Tibial artery (tissue), 4 donors: ENCODE data around the gene POFUT2.
A peak's percentile ranks its signal among the peaks of the same experiment; 100 is the strongest.
"Not testable (repeated sequence)": the region's sequence is repeated elsewhere in the genome, so short reads cannot be mapped to it uniquely, and the experiment has no call there.

ENCODE experiments used
- DNase-seq, 2 donors: peaks; one replicate each; pipeline ENCODE4 v3.0.0-alpha.2; 2019
- H3K27ac ChIP-seq, 2 donors: fragments of 200-600 bp; sonication (generic) in 1 of 2; 1 replicate in 1 of 2; 2 replicates in 1 of 2; pipeline ENCODE4 v1.5.1; 2018 to 2019; ENCODE audit warnings: mild to moderate bottlenecking in 1 of 2
- H3K27me3 ChIP-seq, 2 donors: fragments of 200-600 bp; sonication (generic) in 1 of 2; one replicate each; pipeline versions ENCODE4 v1.5.1 to v1.6.0; 2016 to 2019
- H3K36me3 ChIP-seq, 3 donors: fragments of 200-600 bp; sonication (generic) in 2 of 3; one replicate each; pipeline ENCODE4 v1.5.1; 2016 to 2019; ENCODE audit warnings: mild to moderate bottlenecking in 2 of 3
- H3K4me1 ChIP-seq, 4 donors: fragments of 200-600 bp; sonication (generic) in 2 of 4; 1 replicate in 3 of 4; 2 replicates in 1 of 4; pipeline ENCODE4 v1.5.1; 2016 to 2019
- H3K4me3 ChIP-seq, 2 donors: fragments of 200-600 bp; sonication (generic) in 1 of 2; 1 replicate in 1 of 2; 2 replicates in 1 of 2; pipeline ENCODE4 v1.5.1; 2018 to 2019; ENCODE audit warnings: mild to moderate bottlenecking in 2 of 2
- H3K9me3 ChIP-seq, 3 donors: fragments of 200-600 bp; sonication (generic) in 1 of 3; one replicate each; pipeline ENCODE4 v1.5.1; 2016 to 2019
- intact Hi-C: fragments of 100-400 bp; cut with DNase I; formaldehyde crosslinking; loops from one replicate; pipeline ENCODE4 v1.15.0; 2023; ENCODE audit warnings: low total_unique reads
- TF ChIP-seq, protein P1 (sequence below), 2 experiments: fragments of 200-600 bp in 1 of 2; fragments of 450-650 bp in 1 of 2; IDR thresholded peaks; one replicate each; pipeline ENCODE4 v1.5.1; 2017 to 2019; ENCODE audit warnings: antibody characterized with exemption in 2 of 2, mild to moderate bottlenecking in 1 of 2, moderate library complexity in 1 of 2

POFUT2 gene

DNA sequence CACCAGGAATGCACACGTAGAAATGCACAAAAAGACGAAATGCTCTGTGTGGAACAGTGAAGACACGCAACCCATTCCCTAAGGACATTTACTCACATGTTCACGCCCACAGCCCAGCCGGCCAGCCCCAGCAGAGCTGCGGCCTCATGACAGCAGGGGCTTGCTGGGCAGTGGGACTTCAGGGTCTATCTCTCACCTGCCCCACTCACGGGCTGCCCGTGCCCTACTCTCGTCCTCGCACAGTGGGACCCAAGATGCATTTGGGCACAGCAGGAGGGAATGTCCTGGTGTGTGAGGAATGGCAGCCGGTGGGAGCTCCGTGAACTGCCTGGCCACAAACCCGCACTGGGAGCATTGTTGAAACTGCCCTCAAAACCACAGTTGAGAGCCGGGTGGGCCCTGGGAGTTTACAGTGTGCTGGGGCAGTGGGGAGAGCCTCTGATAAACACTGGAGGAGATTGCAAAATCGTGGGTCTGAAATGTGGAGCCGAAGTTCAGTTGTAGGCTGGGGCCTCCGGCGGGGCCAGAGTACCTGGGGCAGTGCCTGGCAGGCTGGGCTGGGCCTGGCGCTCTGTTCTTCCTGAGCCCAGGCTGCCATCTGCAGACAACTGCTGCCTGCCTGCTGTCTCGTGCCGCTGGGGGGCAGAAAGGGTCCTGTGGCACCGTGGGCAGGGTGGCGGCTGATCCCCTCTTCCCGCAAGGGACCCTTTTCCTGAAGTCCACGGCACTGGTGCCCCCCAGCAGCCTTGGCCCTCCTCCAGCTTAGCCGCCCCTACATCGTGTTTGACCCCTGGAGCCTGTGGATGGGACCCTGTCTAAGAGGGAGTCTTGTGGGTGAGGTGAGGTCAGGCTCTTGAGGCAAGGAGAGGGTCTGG, 20.7 kb upstream of the POFUT2 start:
- no peaks in the 10 kb centered on the region for H3K27me3 ChIP-seq
- peaks cover 0 to 43% (median 33%) of the 10 kb centered on the region in 4 donors for H3K4me1 ChIP-seq

DNA sequence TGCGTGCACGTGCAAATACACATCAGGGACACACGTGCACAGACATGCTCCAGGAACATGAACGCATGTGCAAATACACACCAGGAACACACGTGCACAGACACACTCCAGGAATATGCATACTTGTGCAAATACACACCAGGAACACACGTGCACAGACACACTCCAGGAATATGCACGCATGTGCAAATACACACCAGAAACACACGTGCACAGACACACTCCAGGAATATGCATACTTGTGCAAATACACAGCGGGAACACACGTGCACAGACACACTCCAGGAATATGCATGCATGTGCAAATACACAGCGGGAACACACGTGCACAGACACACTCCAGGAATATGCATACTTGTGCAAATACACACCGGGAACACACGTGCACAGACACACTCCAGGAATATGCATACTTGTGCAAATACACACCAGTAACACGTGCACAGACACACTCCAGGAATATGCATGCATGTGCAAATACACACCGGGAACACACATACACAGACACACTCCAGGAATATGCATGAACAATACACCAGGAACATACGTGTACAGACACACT, 20.0 kb upstream of the POFUT2 start:
- not testable (repeated sequence) for H3K9me3 ChIP-seq, H3K4me3 ChIP-seq, H3K27me3 ChIP-seq, H3K36me3 ChIP-seq, DNase-seq
- Histone ChIP-seq H3K4me1 (peaks cover 0 to 45% (median 33%) of the 10 kb centered on the region in 4 donors), H3K27ac (peak overlapping the region; percentile 84 to 98)
- intact Hi-C loops, result loop anchor here (5.0 kb wide), 1 partner anchor 125 kb away; no protein-coding TSS in a partner anchor

More for the DNA sequence above, 20.7 kb upstream of the POFUT2 start:
- peak in 1 of 2 donors; percentile 73 for DNase-seq
- no peaks in the 10 kb centered on the region for H3K9me3 ChIP-seq
- TF ChIP-seq, protein P1, sequence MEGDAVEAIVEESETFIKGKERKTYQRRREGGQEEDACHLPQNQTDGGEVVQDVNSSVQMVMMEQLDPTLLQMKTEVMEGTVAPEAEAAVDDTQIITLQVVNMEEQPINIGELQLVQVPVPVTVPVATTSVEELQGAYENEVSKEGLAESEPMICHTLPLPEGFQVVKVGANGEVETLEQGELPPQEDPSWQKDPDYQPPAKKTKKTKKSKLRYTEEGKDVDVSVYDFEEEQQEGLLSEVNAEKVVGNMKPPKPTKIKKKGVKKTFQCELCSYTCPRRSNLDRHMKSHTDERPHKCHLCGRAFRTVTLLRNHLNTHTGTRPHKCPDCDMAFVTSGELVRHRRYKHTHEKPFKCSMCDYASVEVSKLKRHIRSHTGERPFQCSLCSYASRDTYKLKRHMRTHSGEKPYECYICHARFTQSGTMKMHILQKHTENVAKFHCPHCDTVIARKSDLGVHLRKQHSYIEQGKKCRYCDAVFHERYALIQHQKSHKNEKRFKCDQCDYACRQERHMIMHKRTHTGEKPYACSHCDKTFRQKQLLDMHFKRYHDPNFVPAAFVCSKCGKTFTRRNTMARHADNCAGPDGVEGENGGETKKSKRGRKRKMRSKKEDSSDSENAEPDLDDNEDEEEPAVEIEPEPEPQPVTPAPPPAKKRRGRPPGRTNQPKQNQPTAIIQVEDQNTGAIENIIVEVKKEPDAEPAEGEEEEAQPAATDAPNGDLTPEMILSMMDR (IDR thresholded peaks at IDR 0.05), result no peak
- intact Hi-C loops, result loop anchor here (5.0 kb wide), 1 partner anchor 124 kb away; no protein-coding TSS in a partner anchor
- no peaks in the 10 kb centered on the region for H3K36me3 ChIP-seq
- H3K27ac ChIP-seq, result peak overlapping the region; percentile 69 to 98
- no peak overlapping the region for H3K4me3 ChIP-seq

DNA sequence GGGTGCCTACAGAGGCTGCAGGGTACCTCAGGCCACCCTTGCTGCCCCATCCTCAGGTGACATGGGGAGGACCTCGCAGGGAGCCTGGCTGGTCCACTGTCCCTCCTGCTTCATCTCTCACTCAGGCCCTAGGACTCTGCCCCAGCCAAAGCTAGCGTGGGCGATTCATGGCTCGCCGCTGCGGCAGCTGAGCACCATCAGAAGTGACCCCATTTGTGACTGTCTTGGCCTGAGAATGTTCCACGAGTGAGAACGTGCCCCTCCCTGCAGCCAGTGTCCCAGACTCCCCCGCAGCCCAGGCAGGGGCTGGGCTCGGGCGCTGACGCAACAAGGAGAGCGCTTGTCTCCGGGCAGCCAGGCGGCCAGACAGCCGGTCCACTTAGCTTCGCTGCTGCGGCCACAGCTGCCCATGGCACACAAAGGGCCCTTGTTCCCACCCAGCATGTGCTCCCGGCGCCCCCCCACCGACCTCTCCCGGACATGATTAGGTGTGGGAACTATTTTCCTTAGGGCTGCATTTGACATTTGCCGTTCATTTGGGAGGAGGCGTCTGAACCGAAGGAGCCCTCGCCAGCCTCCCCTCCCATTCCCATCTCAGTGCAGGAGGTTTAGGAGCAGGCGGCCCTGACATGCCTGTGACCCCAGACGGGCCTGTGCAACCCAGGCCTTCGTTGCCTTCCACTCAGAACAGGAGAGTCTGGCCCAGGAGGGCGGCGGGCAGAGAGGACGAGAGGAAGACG, 19.3 kb upstream of the POFUT2 start:
- peak; percentile 72 to 96 for DNase-seq

DNA sequence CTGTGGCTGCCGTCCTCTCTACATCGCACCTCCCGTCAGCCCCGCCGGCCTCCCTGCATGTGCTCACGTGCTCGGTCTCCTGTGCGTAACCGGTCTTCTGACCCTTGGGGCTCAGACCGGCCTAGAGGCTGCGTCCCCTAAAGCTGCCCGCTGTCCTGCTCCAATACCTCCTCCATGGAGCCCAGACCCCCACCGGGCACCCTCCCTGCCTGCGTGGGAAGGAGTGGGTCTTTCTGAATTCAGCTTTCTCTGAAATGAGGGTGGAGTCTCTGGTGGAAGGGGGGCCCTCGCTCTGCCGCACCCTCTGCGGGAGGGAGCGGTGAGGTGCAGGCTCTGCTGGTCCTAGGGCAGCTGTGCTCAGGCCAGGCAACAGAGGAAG, 18.7 kb upstream of the POFUT2 start:
- Histone ChIP-seq H3K4me3 (peak overlapping the region in 1 of 2 donors; percentile 9), H3K27ac (peak overlapping the region; percentile 84 to 98), H3K36me3 (no peaks in the 10 kb centered on the region), H3K9me3 (no peaks in the 10 kb centered on the region), H3K27me3 (no peaks in the 10 kb centered on the region), H3K4me1 (peaks cover 0 to 51% (median 36%) of the 10 kb centered on the region in 4 donors)
- intact Hi-C loops, result loop anchor here (5.0 kb wide), 1 partner anchor 126 kb away; no protein-coding TSS in a partner anchor
- TF ChIP-seq, protein P1 (IDR thresholded peaks at IDR 0.05), result no peak
- peak in 1 of 2 donors; percentile 68 for DNase-seq

More for the DNA sequence above, 19.3 kb upstream of the POFUT2 start:
- H3K27me3 ChIP-seq, result no peaks in the 10 kb centered on the region
- H3K27ac ChIP-seq, result peak overlapping the region; percentile 84 to 98
- H3K4me1 ChIP-seq, result peaks cover 0 to 46% (median 33%) of the 10 kb centered on the region in 4 donors
- peak overlapping the region in 1 of 2 donors; percentile 9 for H3K4me3 ChIP-seq
- no peaks in the 10 kb centered on the region for H3K9me3 ChIP-seq
- H3K36me3 ChIP-seq, result no peaks in the 10 kb centered on the region
- TF ChIP-seq, protein P1 (IDR thresholded peaks at IDR 0.05), result no peak
- intact Hi-C loops, result loop anchor here (5.0 kb wide), 1 partner anchor 125 kb away; no protein-coding TSS in a partner anchor

DNA sequence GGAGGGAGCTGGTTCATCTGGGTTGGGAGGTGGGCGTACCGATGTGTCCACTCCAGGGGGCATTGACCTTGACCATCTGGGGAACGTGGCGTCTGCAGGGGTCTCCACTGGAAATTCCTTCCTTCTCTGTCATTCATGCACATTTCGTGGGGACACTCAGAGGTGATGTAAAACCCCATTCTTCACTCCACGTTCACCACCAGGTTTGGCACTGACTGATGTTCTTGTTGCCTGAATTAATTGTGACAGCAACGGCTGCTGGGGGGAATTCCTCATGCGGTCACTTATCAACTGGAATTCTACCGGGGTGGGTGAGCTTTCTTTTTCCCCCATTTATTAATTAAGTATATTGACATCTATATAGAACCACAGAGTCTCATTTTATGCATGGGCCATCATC, 18.1 kb upstream of the POFUT2 start:
- DNase-seq, result peak in 1 of 2 donors; percentile 59
- Histone ChIP-seq H3K4me3 (no peak overlapping the region), H3K4me1 (peaks cover 0 to 57% (median 40%) of the 10 kb centered on the region in 4 donors), H3K9me3 (no peaks in the 10 kb centered on the region), H3K27ac (peak overlapping the region; percentile 84 to 98), H3K36me3 (no peaks in the 10 kb centered on the region), H3K27me3 (no peaks in the 10 kb centered on the region)
- TF ChIP-seq, protein P1 (IDR thresholded peaks at IDR 0.05), result no peak
- intact Hi-C loops, result loop anchor here (5.0 kb wide), 1 partner anchor 126 kb away; no protein-coding TSS in a partner anchor
